Hepatocyte (in vitro differentiated cells): Measurements from ENCODE around the gene ERFE. TPM values are rescaled to one million over a fixed set of nuclear protein-coding genes. Genes with fewer than 3 reads are reported as not detected.

Source experiments
- DNase-seq: peaks from one replicate; pipeline ENCODE4 v3.0.0-alpha.2; 2016; ENCODE audit warnings: low spot score
- H2AFZ ChIP-seq: fragments of 200-600 bp; sonication (generic); 2 replicates; pipeline ENCODE4 v1.6.0; 2016; ENCODE audit warnings: antibody characterized with exemption, mild to moderate bottlenecking
- H3K27ac ChIP-seq: fragments of 200-600 bp; sonication (generic); 2 replicates; pipeline ENCODE4 v1.5.1; 2016; ENCODE audit warnings: mild to moderate bottlenecking
- H3K27me3 ChIP-seq: fragments of 200-600 bp; sonication (generic); 2 replicates; pipeline ENCODE4 v1.6.1; 2016
- H3K36me3 ChIP-seq: fragments of 200-600 bp; sonication (generic); replicated peaks from 2 replicates; pipeline ENCODE4 v1.5.1; 2016; ENCODE audit warnings: low read depth; ENCODE audit not compliant: insufficient read depth
- H3K4me1 ChIP-seq: fragments of 200-600 bp; sonication (generic); 2 replicates; pipeline ENCODE4 v1.5.1; 2016; ENCODE audit warnings: mild to moderate bottlenecking, moderate library complexity; ENCODE audit not compliant: insufficient read depth
- H3K4me2 ChIP-seq: fragments of 200-600 bp; sonication (generic); 2 replicates; pipeline ENCODE4 v1.6.0; 2016
- H3K4me3 ChIP-seq: fragments of 200-600 bp; sonication (generic); 2 replicates; pipeline ENCODE4 v1.5.1; 2016; ENCODE audit warnings: mild to moderate bottlenecking
- H3K79me2 ChIP-seq: fragments of 200-600 bp; sonication (generic); 2 replicates; pipeline ENCODE4 v1.6.0; 2017; ENCODE audit warnings: mild to moderate bottlenecking
- H3K9me2 ChIP-seq: fragments of 200-600 bp; sonication (generic); replicated peaks from 2 replicates; pipeline ENCODE4 v1.6.0; 2017; ENCODE audit warnings: mild to moderate bottlenecking; ENCODE audit not compliant: insufficient read depth
- H3K9me3 ChIP-seq: fragments of 200-600 bp; sonication (generic); 2 replicates; pipeline ENCODE4 v1.5.1; 2016; ENCODE audit warnings: low read depth, mild to moderate bottlenecking
- H4K20me1 ChIP-seq: fragments of 200-600 bp; sonication (generic); 2 replicates; pipeline ENCODE4 v1.6.0; 2016; ENCODE audit warnings: mild to moderate bottlenecking; ENCODE audit not compliant: insufficient read depth, poor library complexity, severe bottlenecking
- CTCF ChIP-seq: fragments of 200-600 bp; sonication (generic); IDR thresholded peaks from 2 replicates; pipeline ENCODE4 v1.5.1; 2016; ENCODE audit warnings: antibody characterized with exemption, mild to moderate bottlenecking; ENCODE audit not compliant: poor library complexity
- EZH2 ChIP-seq: fragments of 200-600 bp; sonication (generic); IDR thresholded peaks from 2 replicates; pipeline ENCODE4 v1.6.1; 2016; ENCODE audit warnings: antibody characterized with exemption, mild to moderate bottlenecking, borderline replicate concordance
- EZH2phosphoT487 ChIP-seq: fragments of 200-600 bp; sonication (generic); IDR thresholded peaks from one replicate; pipeline ENCODE4 v1.6.1; 2018; ENCODE audit warnings: antibody characterized with exemption, mild to moderate bottlenecking, low read depth, moderate library complexity; ENCODE audit not compliant: unreplicated experiment, severe bottlenecking
- WGBS: methylation state at CpG from one replicate; pipeline ENCODE4 v1.1.6; 2016; ENCODE audit warnings: low lambda C conversion rate; ENCODE audit errors: missing lambda C conversion rate; 5-methylcytosine and 5-hydroxymethylcytosine counted together
- polyA plus RNA-seq: library from polyadenylated mRNA; unstranded; fragments of >200 nt; fragmentation: Nextera tagmentation; extraction: Ambion mirVana; gene quantifications from 2 replicates; pipeline ENCODE4 v1.2.1, GENCODE V29; 2016
- total RNA-seq: library from RNA; depleted of rRNA; stranded (reverse); fragments of >200 nt; gene quantifications from 2 replicates; pipeline ENCODE4 v1.2.3, GENCODE V29; 2014

Gene ERFE
- total and polyA plus RNA-seq, 2 experiments from 2014 or later: 0.27 to 0.30 TPM

GRCh38 chr2:238117199-238118154 lies 41.3 kb upstream of the ERFE start:
- Histone ChIP-seq H3K36me3 (no peaks in the 10 kb centered on the region), H3K9me2 (no peaks in the 10 kb centered on the region), H3K79me2 (no peaks in the 10 kb centered on the region), H4K20me1 (no peaks in the 10 kb centered on the region), H3K9me3 (peaks cover 3% of the 10 kb centered on the region), H3K4me3 (no peak overlapping the region), H3K27me3 (peaks cover 12% of the 10 kb centered on the region), H3K4me1 (no peaks in the 10 kb centered on the region), H3K4me2 (no peak overlapping the region), H2AFZ (no peak overlapping the region), H3K27ac (no peak overlapping the region)
- DNase-seq: no peak
- WGBS: 82% methylated on average over 10 of the region's 11 CpGs
- TF ChIP-seq CTCF (no peak), EZH2 (no peak), EZH2phosphoT487 (no peak)

- H3K4me2 ChIP-seq: no peak overlapping the region
- no peak for DNase-seq
- H3K4me3 ChIP-seq: no peak overlapping the region
- no peaks in the 10 kb centered on the region for H3K79me2 ChIP-seq
- H3K27ac ChIP-seq: no peak overlapping the region
- WGBS: 83% methylated on average over 14 of the region's 15 CpGs
- no peaks in the 10 kb centered on the region for H4K20me1 ChIP-seq
- no peak for TF ChIP-seq EZH2phosphoT487
- no peaks in the 10 kb centered on the region for H3K9me2 ChIP-seq
- no peaks in the 10 kb centered on the region for H3K4me1 ChIP-seq
- no peaks in the 10 kb centered on the region for H3K36me3 ChIP-seq
- no peak overlapping the region for H2AFZ ChIP-seq
- H3K9me3 ChIP-seq: no peaks in the 10 kb centered on the region
- peaks cover 12% of the 10 kb centered on the region for H3K27me3 ChIP-seq
Measured at GRCh38 chr2:238119756-238120462, 38.9 kb upstream of the ERFE start.

- no peak for TF ChIP-seq EZH2phosphoT487
- peak; percentile 39 for TF ChIP-seq CTCF
- TF ChIP-seq EZH2: no peak
- Histone ChIP-seq H3K36me3 (no peaks in the 10 kb centered on the region), H3K9me3 (no peaks in the 10 kb centered on the region), H3K4me3 (no peak overlapping the region), H3K27me3 (peaks cover 12% of the 10 kb centered on the region), H4K20me1 (no peaks in the 10 kb centered on the region), H3K4me2 (no peak overlapping the region), H3K4me1 (no peaks in the 10 kb centered on the region), H2AFZ (no peak overlapping the region), H3K79me2 (no peaks in the 10 kb centered on the region), H3K27ac (no peak overlapping the region), H3K9me2 (no peaks in the 10 kb centered on the region)
- WGBS: 51% methylated on average over 24 of the region's 30 CpGs
- no peak for DNase-seq
Measured at GRCh38 chr2:238120463-238121298, 38.1 kb upstream of the ERFE start.
